K562 (cell line): Measurements from ENCODE around the gene SENP7. TPM values are rescaled to one million over a fixed set of nuclear protein-coding genes. Genes with fewer than 3 reads are reported as not detected.

ENCODE experiments used
- ARID3B ChIP-seq: fragments of 250-450 bp; sonication (Bioruptor Pico); IDR thresholded peaks from 2 replicates; pipeline ENCODE4 v1.4.0; 2020; ENCODE audit warnings: borderline replicate concordance
- CBX1 ChIP-seq: sonication (generic); IDR thresholded peaks from 2 replicates; pipeline ENCODE4 v1.6.1; 2016; ENCODE audit warnings: antibody characterized with exemption, low read depth, mild to moderate bottlenecking
- ELF1 ChIP-seq: fragments of 200-800 bp; sonication (Bioruptor generic); IDR thresholded peaks from 2 replicates; pipeline ENCODE4 v1.6.1; 2016; ENCODE audit warnings: missing genetic modification characterization, missing compliant biosample characterization
- EP400 ChIP-seq: fragments of 450-650 bp; IDR thresholded peaks from 2 replicates; pipeline ENCODE4 v1.6.1; 2017; ENCODE audit warnings: antibody characterized with exemption, mild to moderate bottlenecking, moderate library complexity
- ESRRA ChIP-seq: fragments of 450-650 bp; IDR thresholded peaks from 2 replicates; pipeline ENCODE4 v1.6.1; 2014; ENCODE audit warnings: low read depth, mild to moderate bottlenecking, moderate library complexity, borderline replicate concordance
- GMEB1 ChIP-seq: fragments of 250-450 bp; sonication (Bioruptor Pico); IDR thresholded peaks from 2 replicates; pipeline ENCODE4 v1.4.0; 2020; ENCODE audit warnings: mild to moderate bottlenecking
- GTF2E2 ChIP-seq: fragments of 200-800 bp; sonication (Bioruptor generic); IDR thresholded peaks from 2 replicates; pipeline ENCODE4 v1.6.1; 2016; ENCODE audit warnings: missing genetic modification characterization, missing compliant biosample characterization
- HDAC2 ChIP-seq: fragments of 450-650 bp; IDR thresholded peaks from 2 replicates; pipeline ENCODE4 v1.6.1; 2016; ENCODE audit warnings: mild to moderate bottlenecking
- HDAC8 ChIP-seq: fragments of 450-650 bp; IDR thresholded peaks from 2 replicates; pipeline ENCODE4 v1.6.1; 2016; ENCODE audit warnings: mild to moderate bottlenecking, missing genetic modification characterization, moderate library complexity, missing compliant biosample characterization
- MAFG ChIP-seq: fragments of 450-650 bp; conservative IDR thresholded peaks from 2 replicates; pipeline ENCODE4 v1.6.1; 2016; ENCODE audit warnings: missing genetic modification characterization, missing compliant biosample characterization
- MXI1 ChIP-seq: IDR thresholded peaks from 2 replicates; pipeline ENCODE4 v1.6.1; 2011; ENCODE audit warnings: low read depth, mild to moderate bottlenecking, improper control_type of control experiment, low read length
- NCOA1 ChIP-seq: fragments of 450-650 bp; IDR thresholded peaks from 2 replicates; pipeline ENCODE4 v1.6.1; 2016; ENCODE audit warnings: low read depth
- NELFE ChIP-seq: IDR thresholded peaks from 2 replicates; pipeline ENCODE4 v1.6.1; 2011; ENCODE audit warnings: mild to moderate bottlenecking; ENCODE audit not compliant: insufficient read depth, insufficient read length
- SNAPC5 ChIP-seq: fragments of 250-450 bp; sonication (Bioruptor Pico); IDR thresholded peaks from 2 replicates; pipeline ENCODE4 v1.8.0; 2021; ENCODE audit warnings: moderate library complexity, mild to moderate bottlenecking, inconsistent platforms
- THRA ChIP-seq: fragments of 450-650 bp; IDR thresholded peaks from 2 replicates; pipeline ENCODE4 v1.6.1; 2017; ENCODE audit warnings: mild to moderate bottlenecking, moderate library complexity
- ZBTB11 ChIP-seq, 3 experiments: fragments of 200-800 bp in 1 of 3; fragments of 250-450 bp in 1 of 3; fragments of 450-650 bp in 1 of 3; sonication (Bioruptor Pico) in 1 of 3; sonication (Bioruptor generic) in 1 of 3; formaldehyde crosslinking in 1 of 3; IDR thresholded peaks; 2 replicates each; pipeline versions ENCODE4 v1.6.1 to v1.8.0; 2016 to 2022; ENCODE audit warnings: mild to moderate bottlenecking in 2 of 3, missing genetic modification characterization in 2 of 3, missing compliant biosample characterization in 1 of 3, moderate library complexity in 1 of 3
- ZKSCAN1 ChIP-seq: fragments of 150-350 bp; IDR thresholded peaks from 2 replicates; pipeline ENCODE4 v1.6.1; 2016; ENCODE audit warnings: low read depth, low read length
- ZNF316 ChIP-seq: fragments of 450-650 bp; IDR thresholded peaks from 2 replicates; pipeline ENCODE4 v1.6.1; 2016
- polyA plus RNA-seq, 8 experiments: library from polyadenylated mRNA; depleted of rRNA in 4 of 8; stranded (reverse) in 5 of 8; unstranded in 3 of 8; fragments of >200 nt; fragmentation: Nextera tagmentation in 2 of 8; fragmentation: Illumina TruSeq in 1 of 8; extraction: Ambion mirVana in 2 of 8; extraction: Trizol in 1 of 8; gene quantifications; 2 replicates each; pipeline versions ENCODE4 v1.2.1 to v1.2.3, GENCODE V29; 2011 to 2014; ENCODE audit warnings: inconsistent platforms in 1 of 8, missing spikeins in 1 of 8
- total RNA-seq, 7 experiments: library from RNA; depleted of rRNA in 6 of 7; stranded (reverse); fragments of >200 nt in 6 of 7; fragmentation: Illumina TruSeq in 2 of 7; extraction: Trizol in 2 of 7; gene quantifications; 2 replicates each; pipeline versions ENCODE4 v1.2.1 to v1.2.3, GENCODE V29; 2011 to 2021; ENCODE audit warnings: low replicate concordance in 1 of 7

SENP7 gene
- total and polyA plus RNA-seq, 9 of the 15 experiments (the other 6 are each of a cell fraction or from before 2014, with no cell fraction given), result 4.1 to 21.9 (median 10.7) TPM

- TF ChIP-seq MXI1 (no peak), ESRRA (no peak), EP400 (no peak), MAFG (tag) (peak; percentile 82), CBX1 (no peak), SNAPC5 (CRISPR knock-in tag) (no peak), ZBTB11 (CRISPR knock-in tag; IDR thresholded peaks at IDR 0.05) (no peak), GMEB1 (CRISPR knock-in tag) (no peak), GTF2E2 (no peak), NELFE (no peak), ZKSCAN1 (no peak), NCOA1 (no peak), ZNF316 (peak; percentile 91), ARID3B (CRISPR knock-in tag) (no peak), HDAC2 (no peak), THRA (no peak), ELF1 (tag) (no peak), HDAC8 (tag) (no peak)
These were observed 51.6 kb downstream of the SENP7 start (continued) for GRCh38 chr3:101461451-101461850.
